ENCODE data around the gene SRSF9.
"Not testable (repeated sequence)": the region's sequence is repeated elsewhere in the genome, so short reads cannot be mapped to it uniquely, and the experiment has no call there.

SRSF9 gene, protein sequence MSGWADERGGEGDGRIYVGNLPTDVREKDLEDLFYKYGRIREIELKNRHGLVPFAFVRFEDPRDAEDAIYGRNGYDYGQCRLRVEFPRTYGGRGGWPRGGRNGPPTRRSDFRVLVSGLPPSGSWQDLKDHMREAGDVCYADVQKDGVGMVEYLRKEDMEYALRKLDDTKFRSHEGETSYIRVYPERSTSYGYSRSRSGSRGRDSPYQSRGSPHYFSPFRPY

DNA sequence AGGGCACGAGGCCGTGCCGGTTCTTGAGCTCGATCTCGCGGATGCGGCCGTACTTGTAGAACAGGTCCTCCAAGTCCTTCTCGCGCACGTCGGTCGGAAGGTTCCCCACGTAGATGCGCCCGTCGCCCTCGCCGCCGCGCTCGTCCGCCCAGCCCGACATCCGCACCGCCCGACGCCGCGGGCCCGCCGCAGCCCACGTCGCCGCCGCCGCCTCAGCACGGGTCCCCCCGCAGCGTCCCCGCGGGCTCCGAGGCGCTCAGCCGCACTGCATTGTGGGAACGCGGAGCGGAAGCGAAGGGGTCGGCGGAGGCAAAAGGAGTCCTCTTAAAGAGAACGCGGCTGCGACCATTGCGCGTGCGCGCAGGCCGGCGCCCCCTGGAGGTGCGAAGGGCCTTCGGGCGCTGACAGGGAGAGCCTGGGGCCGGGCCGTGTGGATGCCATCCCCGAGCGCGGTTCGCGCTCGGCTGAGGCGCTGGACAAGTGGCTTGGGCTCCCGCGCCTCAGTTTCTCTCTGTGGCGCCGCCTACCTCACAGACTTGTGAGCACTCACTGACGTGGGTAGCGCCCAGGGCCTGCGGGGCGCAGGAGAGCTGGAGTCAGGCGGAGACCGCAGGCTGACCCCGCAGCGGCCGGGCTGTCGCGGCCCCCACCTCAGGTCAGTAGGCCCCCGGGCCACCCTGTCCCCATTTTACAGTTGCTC, at the start of gene SRSF9:
SRSF9 (minus strand) TSS at position 299 of the 700 bp plus-strand sequence; CDS start at position 160, 139 bp downstream.
- DNase-seq: peak; percentile 87

- not testable (repeated sequence) for DNase-seq
Observed at GRCh38 chr12:120519324-120519723, 49.8 kb upstream of the SRSF9 start.

DNA sequence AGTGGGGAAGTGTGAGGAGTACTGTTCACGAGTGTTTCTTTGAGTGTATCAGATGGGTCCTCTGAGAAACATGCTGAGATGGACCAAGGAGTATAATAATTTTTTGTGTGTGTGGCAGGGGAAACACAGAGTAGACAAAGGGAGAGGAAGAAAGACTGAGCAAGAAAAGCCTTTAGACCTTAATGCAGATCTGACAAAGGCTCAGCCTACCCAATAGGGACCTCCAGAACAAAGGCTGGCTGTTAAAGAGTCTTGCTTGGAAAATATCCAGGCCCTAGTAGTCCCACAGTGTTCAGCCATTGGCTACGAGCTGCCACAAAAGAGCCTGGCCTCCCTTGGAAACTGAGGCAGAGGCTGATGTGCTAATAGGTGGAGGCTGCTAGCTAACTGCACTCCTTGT, 45.9 kb upstream of the SRSF9 start:
- no peak for DNase-seq

DNA sequence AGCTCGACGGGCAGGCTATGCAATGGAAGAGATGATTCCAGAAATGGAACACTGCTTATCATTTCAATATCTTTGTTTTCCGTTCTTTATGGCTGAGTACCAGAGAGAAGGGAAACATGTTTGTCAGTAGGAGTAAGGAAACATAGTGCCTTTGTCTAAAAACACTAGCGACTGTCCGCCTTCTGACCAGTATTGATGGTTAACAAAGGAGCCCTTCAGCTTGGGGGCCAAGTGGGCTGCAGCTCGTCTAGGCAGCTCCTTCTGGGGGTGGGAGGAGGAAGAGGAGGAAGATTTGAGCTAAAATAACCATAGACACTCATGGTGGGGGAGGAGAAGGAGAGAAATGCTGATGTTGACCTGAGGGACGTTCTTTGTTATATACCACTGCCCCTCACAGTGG, 44.5 kb upstream of the SRSF9 start:
- no peak for DNase-seq

DNA sequence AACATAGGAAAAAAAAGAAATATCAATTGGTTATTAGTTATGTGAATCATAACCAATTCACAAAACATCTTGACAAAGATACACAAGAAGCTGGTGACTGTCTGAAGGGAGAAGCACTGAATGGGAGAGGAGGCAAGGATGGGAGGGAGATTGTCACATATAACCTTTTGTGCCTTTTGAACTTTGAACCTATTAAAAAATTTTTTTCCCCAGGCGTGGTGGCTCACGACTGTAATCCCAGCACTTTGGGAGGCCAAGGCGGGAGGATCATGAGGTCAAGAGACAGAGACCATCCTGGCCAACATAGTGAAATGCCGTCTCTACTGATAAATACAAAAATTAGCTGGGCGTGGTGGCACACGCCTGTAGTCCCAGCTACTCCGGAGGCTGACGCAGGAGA, 39.0 kb upstream of the SRSF9 start:
- no peak for DNase-seq

GRCh38 chr12:120504587-120504986, 35.0 kb upstream of the SRSF9 start:
- no peak for DNase-seq

- DNase-seq: no peak
Observed at GRCh38 chr12:120500581-120500980, 31.0 kb upstream of the SRSF9 start.

DNA sequence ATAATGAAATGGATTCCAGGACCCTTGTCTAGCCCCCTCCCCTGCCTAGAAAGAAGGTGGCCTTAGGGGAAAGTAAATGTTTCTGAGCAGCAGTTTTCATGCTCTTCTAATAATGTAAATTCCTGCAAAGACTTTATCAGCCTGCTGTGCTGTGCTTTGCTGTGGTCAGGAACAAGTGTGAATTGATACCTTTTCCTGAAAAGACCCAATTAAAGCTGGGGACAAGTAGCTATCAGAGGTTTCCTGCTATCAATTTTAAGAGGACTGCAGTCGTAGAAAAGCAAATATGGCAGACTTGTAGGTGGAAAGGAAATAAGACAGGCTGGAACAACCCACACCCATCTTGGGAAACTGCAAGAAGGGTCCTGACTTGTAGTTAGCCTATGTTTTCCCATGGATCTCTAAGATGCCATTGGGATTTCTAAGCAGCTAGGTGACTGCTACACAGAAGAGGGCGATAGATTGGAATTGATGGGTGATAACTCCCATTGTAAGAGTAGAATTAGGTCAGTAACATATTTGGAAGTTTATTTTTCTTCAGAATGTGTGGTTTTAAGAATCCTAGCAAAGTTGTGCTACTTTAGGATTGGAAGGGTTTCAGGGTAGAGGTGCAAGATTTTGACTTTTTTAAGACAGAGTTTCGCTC, 29.4 kb upstream of the SRSF9 start:
- no peak for DNase-seq

DNA sequence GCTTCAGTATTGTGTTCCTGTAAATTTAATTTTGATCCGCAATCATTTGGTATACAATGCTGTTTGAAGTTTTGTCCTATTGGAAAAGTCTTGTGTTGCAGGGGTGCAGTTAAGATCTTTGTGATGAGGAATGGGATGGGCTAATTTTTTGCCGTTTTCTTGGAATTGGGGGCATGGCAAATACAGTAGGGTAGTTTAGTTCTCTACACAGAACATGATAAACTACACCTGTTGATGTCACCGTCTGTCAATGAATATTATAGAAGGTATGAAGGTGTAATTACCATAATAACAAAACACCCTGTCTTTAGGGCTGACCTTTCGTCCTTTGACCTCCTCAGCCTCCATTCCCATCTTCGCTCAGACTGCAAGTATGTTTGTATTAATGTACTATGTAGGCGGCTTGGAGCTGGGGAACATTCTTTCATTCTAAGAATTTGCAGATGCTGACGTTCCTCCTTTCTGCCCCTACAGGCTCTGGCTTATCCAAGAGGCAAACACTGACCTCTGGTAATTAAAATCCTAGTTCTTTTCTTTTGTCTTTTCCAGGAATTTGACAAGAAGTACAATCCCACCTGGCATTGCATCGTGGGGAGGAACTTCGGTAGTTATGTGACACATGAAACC, 28.1 kb upstream of the SRSF9 start:
- no peak for DNase-seq

DNA sequence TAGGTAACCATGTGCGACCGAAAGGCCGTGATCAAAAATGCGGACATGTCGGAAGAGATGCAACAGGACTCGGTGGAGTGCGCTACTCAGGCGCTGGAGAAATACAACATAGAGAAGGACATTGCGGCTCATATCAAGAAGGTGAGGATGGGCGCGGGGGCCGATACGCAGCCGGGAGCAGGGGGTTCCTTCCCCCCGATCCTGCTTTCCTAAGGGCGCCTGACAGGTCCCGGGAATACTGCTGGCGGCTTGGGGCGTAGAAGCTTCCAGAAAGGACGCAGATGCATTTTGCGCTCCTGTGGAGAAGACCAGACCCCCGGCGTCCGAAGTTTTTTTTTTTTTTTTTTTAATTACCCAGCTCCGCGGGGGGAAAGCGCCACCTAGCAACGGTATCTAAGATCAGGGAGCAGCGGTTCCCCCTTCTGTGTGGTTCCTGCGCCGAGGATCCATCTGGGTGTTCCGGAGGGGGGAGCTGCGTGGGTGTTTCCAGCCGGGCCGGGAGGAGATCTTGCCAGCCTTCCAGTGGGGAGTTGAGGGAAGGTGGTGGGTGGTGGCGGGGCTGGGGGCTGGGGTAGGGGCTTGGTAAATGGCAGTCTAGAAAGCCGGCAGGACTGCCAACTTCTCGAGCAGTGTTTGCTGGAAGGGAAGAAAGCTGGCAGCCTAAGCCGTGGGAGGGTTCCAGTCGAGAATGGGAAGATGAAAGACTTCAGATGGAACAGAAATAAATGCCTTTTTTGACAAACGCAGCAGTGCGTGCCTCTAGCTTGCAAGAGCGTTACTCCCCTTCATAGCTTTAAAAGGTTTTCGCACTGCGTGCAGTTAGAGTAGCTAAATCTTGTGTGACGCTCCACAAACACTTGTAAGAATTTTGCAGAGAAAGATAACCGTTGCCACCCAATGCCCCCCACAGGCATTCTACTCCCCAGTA, 27.1 kb upstream of the SRSF9 start:
- DNase-seq: no peak

DNA sequence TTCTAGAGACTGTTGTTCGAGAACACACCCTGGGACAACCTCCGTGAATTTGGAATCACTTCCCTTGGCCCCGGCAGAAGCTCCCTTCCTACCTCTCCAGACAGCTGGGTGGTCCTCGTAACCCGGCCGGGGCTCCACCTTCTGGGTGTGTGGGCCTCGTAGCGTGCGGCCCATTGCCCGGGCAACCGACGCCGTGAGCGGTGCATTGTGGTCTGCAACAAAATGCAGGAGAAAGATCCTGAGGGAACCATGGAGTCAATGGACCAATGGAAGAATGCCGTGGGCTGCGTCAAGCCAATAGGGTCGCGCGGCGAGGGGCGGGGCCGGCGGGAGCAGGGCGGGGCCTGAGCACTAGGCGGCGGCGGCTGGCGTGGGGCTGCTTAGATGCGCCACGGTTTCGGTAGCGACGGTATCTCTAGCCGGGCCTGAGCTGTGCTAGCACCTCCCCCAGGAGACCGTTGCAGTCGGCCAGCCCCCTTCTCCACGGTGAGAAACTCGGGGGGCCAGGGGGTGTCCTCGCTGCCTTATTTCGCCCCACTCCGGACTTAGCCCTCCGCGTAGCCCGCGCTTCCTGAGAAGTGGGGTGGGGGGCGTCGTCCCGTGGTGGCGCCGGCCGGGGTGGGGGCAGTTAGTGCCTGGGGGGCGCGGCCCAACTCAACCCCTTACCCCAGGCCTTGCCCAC, 26.3 kb upstream of the SRSF9 start, which contains the start of gene DYNLL1:
DYNLL1 (plus strand) TSS at position 383 of the 682 bp plus-strand sequence. CDS start 309 bp downstream, outside the sequence.
- DNase-seq: peak; percentile 87

- DNase-seq: no peak
Observed at GRCh38 chr12:120495186-120495730, 25.7 kb upstream of the SRSF9 start.

DNA sequence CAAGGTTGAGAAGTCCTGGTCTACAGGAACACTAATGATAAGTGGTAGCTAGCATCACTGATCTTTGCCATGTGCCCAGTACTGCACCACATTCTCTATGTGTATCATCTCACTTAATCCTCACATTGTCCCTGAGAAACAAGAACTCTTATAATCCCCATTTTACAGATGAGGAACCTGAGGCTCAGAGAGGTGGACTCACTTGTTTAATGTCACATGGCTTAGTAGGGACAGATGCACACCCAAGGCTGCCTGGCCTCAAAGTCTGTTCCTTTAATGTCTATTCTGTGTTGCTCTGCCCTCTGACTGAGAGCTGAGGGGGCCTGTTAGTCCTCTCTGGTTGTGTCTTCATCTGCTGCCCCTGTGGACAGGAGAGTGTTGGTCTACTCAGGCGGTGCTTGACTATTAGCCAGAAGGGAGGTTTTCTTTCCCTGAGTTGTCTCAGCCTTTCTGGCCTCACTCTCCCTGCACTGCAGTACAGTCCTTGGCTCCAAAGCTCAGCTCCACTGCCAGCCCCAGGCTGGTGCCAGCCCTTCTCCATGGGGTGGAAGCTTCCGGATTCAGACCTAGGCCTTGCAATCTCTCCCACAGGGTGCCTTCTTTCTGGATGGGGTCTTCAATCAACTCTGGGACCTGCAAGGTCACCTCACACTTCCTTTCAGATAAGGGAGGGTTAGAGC, 21.4 kb upstream of the SRSF9 start:
- no peak for DNase-seq

DNA sequence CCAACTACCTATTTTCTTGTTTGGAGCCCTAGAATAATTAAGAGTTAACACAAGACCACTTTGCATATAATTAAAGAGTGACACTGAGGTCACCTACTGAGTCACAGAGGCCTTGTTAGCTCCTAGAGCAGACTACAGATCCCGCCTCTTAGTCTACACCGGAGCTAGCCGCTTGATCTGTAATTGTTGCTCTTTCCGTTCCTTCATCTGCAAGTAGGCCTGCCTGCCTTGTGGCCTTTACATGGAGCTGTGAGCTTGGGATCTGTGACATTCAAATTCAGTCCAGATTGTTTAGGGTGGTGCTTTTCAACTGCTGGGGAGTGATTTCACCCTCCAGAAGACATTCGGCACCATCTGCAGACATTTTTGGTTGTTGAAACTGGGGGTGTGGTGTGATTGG, 20.8 kb upstream of the SRSF9 start:
- no peak for DNase-seq

GRCh38 chr12:120489018-120489417, 19.5 kb upstream of the SRSF9 start:
- DNase-seq: no peak

DNA sequence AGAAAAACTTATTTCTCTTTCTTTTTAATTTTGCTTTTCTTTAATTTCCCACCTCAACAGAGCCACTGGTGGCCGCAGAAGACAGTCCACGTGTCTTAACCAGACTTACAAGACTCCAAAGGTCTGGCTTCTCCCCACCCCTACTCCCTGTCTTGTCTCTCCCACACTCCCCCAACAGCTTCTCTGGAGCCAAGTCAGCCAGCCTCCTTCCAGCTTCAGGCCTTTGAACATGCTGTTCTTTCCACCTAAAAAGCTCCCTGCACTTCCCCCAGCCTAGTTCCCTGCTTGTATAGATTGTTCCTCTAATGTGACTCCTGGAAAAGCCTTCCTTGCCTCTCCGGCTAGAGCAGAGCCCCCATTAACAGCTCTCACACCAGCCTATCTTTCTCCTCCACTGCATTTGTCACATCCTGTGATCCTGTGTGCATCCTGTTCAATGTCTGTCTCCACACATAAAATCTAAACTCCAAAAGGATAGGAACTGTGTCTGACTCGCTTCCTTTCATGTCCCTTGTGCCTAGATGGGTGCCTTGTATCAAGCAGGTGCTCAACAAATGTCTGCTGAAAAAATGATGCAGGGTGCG, 18.6 kb upstream of the SRSF9 start:
- no peak for DNase-seq

- not testable (repeated sequence) for DNase-seq
Observed at GRCh38 chr12:120487552-120487951, 18.0 kb upstream of the SRSF9 start.

- DNase-seq: no peak
Observed at GRCh38 chr12:120485961-120486881, 16.7 kb upstream of the SRSF9 start.

- no peak for DNase-seq
Observed at GRCh38 chr12:120483621-120484020, 14.1 kb upstream of the SRSF9 start.
